Measurements from ENCODE around the gene HNRNPUL1.

GRCh38 chr19:41311613-41312012, 47.4 kb downstream of the HNRNPUL1 start:
- TF ChIP-seq, protein P1, sequence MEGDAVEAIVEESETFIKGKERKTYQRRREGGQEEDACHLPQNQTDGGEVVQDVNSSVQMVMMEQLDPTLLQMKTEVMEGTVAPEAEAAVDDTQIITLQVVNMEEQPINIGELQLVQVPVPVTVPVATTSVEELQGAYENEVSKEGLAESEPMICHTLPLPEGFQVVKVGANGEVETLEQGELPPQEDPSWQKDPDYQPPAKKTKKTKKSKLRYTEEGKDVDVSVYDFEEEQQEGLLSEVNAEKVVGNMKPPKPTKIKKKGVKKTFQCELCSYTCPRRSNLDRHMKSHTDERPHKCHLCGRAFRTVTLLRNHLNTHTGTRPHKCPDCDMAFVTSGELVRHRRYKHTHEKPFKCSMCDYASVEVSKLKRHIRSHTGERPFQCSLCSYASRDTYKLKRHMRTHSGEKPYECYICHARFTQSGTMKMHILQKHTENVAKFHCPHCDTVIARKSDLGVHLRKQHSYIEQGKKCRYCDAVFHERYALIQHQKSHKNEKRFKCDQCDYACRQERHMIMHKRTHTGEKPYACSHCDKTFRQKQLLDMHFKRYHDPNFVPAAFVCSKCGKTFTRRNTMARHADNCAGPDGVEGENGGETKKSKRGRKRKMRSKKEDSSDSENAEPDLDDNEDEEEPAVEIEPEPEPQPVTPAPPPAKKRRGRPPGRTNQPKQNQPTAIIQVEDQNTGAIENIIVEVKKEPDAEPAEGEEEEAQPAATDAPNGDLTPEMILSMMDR (IDR thresholded peaks at IDR 0.05), result no peak
- no peak for TF ChIP-seq ZFX (IDR thresholded peaks at IDR 0.05; ENCODE audit: borderline replicate concordance)
